Ectodermal cell (in vitro differentiated cells): ENCODE data around the gene CHIC2.

Source experiments
- H3K27ac ChIP-seq: 2 replicates; pipeline ENCODE4 v1.7.0; 2013; ENCODE audit warnings: mild to moderate bottlenecking, low read depth, low read length; ENCODE audit not compliant: insufficient read depth, poor library complexity, severe bottlenecking
- H3K27me3 ChIP-seq: 2 replicates; pipeline ENCODE4 v1.7.0; 2013; ENCODE audit warnings: mild to moderate bottlenecking, low read length; ENCODE audit not compliant: insufficient read depth, control insufficient read depth, poor library complexity, severe bottlenecking
- H3K36me3 ChIP-seq: one replicate; pipeline ENCODE4 v1.7.0; 2013; ENCODE audit warnings: low read length; ENCODE audit not compliant: control insufficient read depth, insufficient read depth
- H3K4me1 ChIP-seq: one replicate; pipeline ENCODE4 v1.7.0; 2013; ENCODE audit warnings: low read length; ENCODE audit not compliant: control insufficient read depth, insufficient read depth
- H3K4me3 ChIP-seq: 2 replicates; pipeline ENCODE4 v1.7.0; 2013; ENCODE audit warnings: low read depth, low read length, control low read depth; ENCODE audit not compliant: insufficient read depth
- H3K9me3 ChIP-seq: 2 replicates; pipeline ENCODE4 v1.7.0; 2013; ENCODE audit warnings: mild to moderate bottlenecking, low read length, moderate library complexity; ENCODE audit not compliant: control insufficient read depth
- WGBS, 2 experiments: methylation state at CpG; one replicate each; pipeline ENCODE4 v1.1.7; 2013; ENCODE audit warnings: missing lambda C conversion rate in 2 of 2; 5-methylcytosine and 5-hydroxymethylcytosine counted together

CHIC2 gene

DNA sequence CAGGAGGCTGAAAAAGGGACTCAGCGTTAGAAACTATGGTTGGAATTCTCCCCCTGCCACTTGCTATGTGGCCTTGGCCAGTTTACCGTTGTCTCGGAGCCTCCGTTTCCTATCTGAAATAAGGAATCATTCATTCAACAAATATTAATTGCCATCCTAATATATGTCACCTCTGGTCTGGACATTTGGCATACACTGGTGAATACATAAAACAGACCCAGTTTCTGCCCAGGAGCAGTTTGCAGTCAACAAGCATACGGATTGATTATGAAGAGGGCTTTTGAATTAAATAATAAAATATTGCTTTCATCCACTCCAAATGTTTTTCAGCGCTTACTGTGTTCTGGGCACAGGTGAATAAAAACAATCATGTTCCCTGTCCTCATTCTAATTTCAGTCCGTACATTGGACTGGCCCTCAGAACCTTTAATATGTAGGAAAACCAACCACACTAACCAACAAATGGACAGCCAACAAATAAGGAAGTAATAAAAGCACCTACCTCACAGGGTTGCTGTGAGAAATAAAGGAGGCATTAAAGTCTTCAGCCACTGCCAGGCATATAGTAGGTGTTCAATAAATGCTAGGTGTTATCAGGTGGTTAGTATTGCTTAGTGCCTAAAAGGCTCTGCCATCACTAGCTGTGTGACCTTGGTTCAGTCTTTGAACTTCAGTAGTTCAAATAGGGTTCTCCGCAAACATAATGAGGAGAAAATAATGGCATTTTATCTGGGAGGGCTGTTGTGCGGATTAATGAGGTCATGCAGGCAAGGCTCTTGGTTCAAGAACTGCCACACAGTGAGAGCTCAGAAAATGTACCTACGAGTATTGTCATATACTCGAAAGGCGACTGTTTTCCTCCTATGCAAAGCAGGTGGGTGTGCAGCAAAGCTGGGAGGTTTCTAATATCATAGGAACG, 28.3 kb upstream of the CHIC2 start:
- WGBS, 2 experiments = 13 to 15% methylated on average over 12 to 13 of the region's 13 CpGs

DNA sequence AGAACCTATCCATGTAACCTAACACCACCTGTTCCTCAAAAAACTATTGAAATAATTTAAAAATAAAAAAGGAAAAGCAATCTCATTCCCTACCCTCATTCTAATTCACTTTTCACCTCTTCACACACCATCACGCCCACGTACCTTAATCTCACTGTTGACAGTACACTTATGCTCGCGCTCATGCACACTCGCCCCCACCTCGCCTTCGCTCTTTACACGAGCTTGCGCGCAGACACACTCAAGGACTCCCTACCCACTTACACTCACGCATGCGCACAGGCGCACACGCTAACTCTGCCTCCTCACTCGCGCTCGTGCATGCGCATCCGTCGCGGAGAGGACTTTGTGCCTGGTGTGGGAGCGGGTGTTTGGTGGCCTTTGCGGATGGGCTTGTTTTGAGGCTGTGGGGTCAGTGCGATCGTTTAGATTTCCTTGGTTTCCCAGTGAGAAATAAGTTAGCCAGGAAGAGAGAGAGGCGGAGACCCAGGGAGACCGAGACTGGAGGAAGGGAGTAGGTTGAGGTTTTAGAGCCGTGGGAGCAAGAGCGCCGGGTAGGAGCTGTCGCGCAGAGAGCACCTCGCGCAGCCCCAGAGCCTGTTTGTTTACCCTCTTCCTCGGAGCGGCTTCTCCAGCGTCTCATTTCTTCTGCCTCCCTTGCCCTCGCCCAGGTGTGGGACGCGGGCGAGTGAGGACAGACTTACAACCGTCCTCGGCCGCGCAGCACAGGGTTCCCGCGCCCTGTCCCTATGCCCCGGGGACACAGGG, 27.4 kb upstream of the CHIC2 start:
- H3K27me3 ChIP-seq = peaks cover 71% of the 10 kb centered on the region
- no peaks in the 10 kb centered on the region for H3K9me3 ChIP-seq
- H3K4me1 ChIP-seq = peaks cover 42% of the 10 kb centered on the region
- 1 to 2% methylated on average over 48 of the region's 48 CpGs for WGBS, 2 experiments
- no peaks in the 10 kb centered on the region for H3K36me3 ChIP-seq
- no peak overlapping the region for H3K27ac ChIP-seq
- peak overlapping the region; percentile 37 for H3K4me3 ChIP-seq

More for the DNA sequence above, 28.3 kb upstream of the CHIC2 start:
- Histone ChIP-seq H3K27ac (no peak overlapping the region), H3K9me3 (no peaks in the 10 kb centered on the region), H3K4me3 (peak overlapping the region; percentile 37), H3K4me1 (peaks cover 42% of the 10 kb centered on the region), H3K36me3 (no peaks in the 10 kb centered on the region), H3K27me3 (peaks cover 76% of the 10 kb centered on the region)

DNA sequence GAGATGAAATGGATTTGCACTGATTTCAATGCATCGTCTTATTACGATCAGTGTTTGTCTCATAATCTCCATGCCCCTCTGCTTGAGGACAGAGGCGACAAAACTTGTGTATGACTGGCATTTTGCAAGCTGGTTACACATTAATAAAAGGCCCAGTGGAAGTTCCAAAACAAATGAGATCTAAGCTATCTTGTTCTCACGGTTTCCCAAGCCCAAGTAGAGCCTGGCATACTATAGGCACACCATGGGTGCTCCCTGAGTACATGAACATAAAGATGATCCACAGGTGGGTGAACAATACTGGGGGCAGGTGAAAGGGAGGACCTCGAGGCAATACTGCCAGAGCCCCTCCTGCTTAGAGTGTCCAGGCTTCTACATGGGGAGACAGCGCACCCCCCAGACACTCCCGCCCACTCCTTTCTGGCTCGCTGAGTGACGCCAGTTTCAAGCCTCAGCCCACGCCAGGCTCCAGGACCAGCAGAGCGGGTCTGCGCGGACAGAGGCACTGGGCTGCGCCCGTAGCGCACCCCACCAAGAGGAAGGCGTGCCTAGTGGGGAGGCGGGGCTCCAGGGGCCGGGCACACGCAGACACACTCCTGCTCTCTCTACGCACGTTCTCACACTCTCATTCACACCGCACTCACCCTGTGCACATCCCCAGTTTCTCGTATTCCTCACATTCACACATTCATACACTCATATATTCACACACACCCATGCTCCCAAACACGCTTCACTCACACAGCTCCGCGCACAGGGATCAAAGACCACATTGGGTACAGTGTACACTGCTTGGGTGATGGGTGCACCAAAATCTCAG, 26.6 kb upstream of the CHIC2 start:
- Histone ChIP-seq H3K27ac (no peak overlapping the region), H3K4me3 (peak overlapping the region; percentile 11), H3K36me3 (no peaks in the 10 kb centered on the region), H3K4me1 (peaks cover 35% of the 10 kb centered on the region), H3K27me3 (peaks cover 69% of the 10 kb centered on the region), H3K9me3 (no peaks in the 10 kb centered on the region)
- WGBS, 2 experiments = 22 to 26% methylated on average over 27 of the region's 27 CpGs

DNA sequence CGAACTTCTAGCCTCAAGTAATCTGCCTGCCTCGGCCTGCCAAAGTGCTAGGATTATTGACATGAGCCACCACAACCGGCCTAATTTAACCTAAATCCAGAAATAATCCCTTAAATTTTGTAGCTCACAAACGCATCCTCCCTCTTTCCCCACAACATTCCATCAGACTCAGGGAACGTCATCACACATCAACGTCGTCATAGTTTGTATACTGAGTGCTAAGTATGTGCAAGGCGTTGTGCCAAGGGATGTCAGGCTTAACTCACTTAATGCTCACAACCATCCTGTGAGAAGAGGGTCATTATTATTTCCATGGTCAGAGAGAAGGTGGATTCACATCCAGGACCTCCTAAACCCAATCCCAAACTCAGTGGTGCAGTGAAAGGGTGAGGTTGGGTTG, 26.0 kb upstream of the CHIC2 start:
- no peaks in the 10 kb centered on the region for H3K9me3 ChIP-seq
- peaks cover 29% of the 10 kb centered on the region for H3K4me1 ChIP-seq
- peaks cover 62% of the 10 kb centered on the region for H3K27me3 ChIP-seq
- no peak overlapping the region for H3K27ac ChIP-seq
- H3K4me3 ChIP-seq = no peak overlapping the region
- WGBS, 2 experiments = 79% methylated on average over 8 of the region's 8 CpGs
- no peaks in the 10 kb centered on the region for H3K36me3 ChIP-seq

DNA sequence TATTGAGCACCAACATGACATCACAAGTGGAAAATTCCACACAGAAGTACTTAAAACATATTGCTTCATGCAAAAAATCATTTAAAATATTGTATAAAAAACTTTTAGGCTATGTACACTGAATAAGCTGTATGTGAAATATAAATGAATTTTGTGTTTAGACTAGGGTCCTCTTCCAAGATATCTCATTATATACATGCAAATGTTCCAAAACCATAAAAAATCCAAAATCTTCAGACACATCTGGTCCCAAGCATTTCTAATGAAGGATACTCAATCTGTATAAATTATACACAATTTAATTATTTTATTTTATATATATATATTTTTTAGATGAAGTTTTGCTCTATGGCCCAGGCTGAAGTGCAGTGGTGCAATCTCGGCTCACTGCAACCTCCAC, 25.5 kb upstream of the CHIC2 start:
- WGBS, 2 experiments = 90 to 100% methylated on average over 1 of the region's 1 CpG
- no peaks in the 10 kb centered on the region for H3K36me3 ChIP-seq
- no peak overlapping the region for H3K27ac ChIP-seq
- peaks cover 57% of the 10 kb centered on the region for H3K27me3 ChIP-seq
- peaks cover 24% of the 10 kb centered on the region for H3K4me1 ChIP-seq
- no peak overlapping the region for H3K4me3 ChIP-seq
- no peaks in the 10 kb centered on the region for H3K9me3 ChIP-seq

DNA sequence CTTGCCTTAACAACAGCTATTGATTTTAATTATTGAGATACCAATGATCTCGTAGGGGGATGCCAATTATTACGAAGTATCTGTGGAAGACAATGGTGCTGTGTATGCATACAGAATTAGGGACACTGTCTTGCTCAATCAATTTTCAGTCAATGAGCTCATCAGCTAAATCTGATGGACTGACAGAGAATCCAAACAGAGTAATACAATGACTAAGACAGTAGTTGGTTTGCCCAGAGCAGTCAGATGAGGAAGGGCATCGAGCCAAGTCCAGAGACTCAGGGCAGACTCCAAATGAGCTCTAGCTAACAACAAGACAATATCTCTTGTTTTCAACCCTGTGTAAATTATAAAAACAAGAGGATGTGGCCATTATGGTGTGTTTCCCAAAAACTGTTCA, 20.9 kb upstream of the CHIC2 start:
- 90 to 97% methylated on average over 3 of the region's 3 CpGs for WGBS, 2 experiments
- H3K4me3 ChIP-seq = no peak overlapping the region

DNA sequence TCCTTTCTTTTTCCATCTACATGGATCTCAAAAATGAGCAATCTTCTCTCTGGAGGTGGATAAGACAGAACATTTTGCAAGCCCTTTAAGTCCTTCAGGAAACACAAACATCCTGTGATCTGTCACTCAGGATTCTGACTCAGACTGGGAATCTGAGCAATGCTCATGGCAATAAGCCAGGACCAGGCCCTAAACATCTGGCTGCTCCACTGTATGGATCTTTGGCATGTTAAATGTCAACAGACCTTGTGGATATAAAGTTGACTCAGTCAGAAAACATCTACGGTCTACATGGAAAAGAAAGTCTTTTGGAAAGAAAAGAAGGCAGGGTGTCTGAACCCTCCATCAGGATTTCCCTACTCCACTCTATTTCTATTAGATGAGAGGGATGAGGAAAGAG, 17.8 kb upstream of the CHIC2 start:
- Histone ChIP-seq H3K27me3 (peaks cover 9% of the 10 kb centered on the region), H3K27ac (no peak overlapping the region), H3K36me3 (no peaks in the 10 kb centered on the region), H3K4me1 (no peaks in the 10 kb centered on the region), H3K9me3 (no peaks in the 10 kb centered on the region), H3K4me3 (no peak overlapping the region)
- 95 to 100% methylated on average over 1 of the region's 1 CpG for WGBS, 2 experiments

More for the DNA sequence above, 20.9 kb upstream of the CHIC2 start:
- Histone ChIP-seq H3K27ac (no peak overlapping the region), H3K27me3 (peaks cover 11% of the 10 kb centered on the region), H3K9me3 (no peaks in the 10 kb centered on the region), H3K4me1 (no peaks in the 10 kb centered on the region), H3K36me3 (no peaks in the 10 kb centered on the region)

DNA sequence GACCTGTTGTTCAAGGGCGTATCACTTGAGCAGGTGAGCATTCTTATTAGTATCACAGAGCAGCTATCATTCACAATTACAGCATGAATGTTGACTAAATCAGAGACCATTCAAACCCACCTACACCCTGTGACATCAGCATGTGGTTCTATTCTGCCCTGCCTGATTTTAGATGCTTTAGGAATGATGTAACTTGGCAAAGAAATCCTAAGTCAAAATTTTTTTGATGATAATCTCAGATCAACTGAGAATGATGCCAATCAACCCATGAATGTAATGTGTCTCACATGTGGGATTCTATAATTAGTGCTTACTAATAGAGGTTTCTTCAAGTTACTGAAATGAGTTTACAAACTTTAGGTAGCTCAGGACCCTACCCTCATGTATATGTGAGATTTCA, 13.4 kb upstream of the CHIC2 start:
- Histone ChIP-seq H3K4me1 (no peaks in the 10 kb centered on the region), H3K9me3 (no peaks in the 10 kb centered on the region), H3K36me3 (no peaks in the 10 kb centered on the region), H3K27ac (no peak overlapping the region), H3K27me3 (no peaks in the 10 kb centered on the region), H3K4me3 (no peak overlapping the region)
- 88 to 98% methylated on average over 1 of the region's 1 CpG for WGBS, 2 experiments

DNA sequence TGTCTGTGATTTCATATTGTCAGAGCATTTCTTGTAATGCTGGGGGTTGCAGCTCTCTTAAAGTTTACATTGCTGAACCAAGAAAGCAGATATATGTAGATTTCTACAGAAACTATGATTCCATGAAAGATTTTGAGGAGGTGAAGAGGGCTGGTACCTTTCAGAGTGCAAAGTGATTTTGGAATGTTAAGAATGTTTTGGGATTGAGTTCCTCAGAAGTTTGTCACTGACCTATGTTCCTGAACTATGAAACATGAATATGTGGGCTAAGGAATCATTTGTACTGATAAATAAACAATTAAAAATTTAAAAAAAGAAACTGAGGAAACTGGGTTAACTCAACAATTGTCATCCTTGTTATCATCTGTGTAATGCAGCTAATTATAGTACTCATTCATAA, 12.3 kb upstream of the CHIC2 start:
- no peaks in the 10 kb centered on the region for H3K4me1 ChIP-seq
- H3K4me3 ChIP-seq = no peak overlapping the region
- no peaks in the 10 kb centered on the region for H3K9me3 ChIP-seq
- H3K27ac ChIP-seq = no peak overlapping the region
- no peaks in the 10 kb centered on the region for H3K36me3 ChIP-seq
- no peaks in the 10 kb centered on the region for H3K27me3 ChIP-seq

DNA sequence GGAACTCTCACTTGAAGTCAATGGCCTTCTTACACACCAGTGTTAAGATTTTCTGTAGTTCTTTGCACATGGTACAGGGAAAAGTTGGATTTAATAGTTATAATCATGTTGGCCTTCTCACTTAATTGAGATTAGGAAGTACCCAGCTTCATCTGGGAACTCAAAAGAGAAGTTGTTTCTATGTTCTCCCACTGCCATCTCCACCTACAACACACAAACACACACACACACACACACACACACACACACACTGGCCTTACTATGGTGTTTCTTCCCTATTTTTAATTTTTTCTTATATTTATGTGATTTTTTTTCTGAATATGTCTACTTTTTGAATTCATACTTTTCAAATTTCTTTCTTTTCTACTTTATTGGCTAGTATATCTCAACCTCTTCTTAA, 10.0 kb upstream of the CHIC2 start:
- Histone ChIP-seq H3K4me3 (no peak overlapping the region), H3K4me1 (no peaks in the 10 kb centered on the region), H3K27ac (no peak overlapping the region), H3K36me3 (no peaks in the 10 kb centered on the region), H3K9me3 (no peaks in the 10 kb centered on the region), H3K27me3 (no peaks in the 10 kb centered on the region)
